Measurements from ENCODE around the gene FGD2.
"Not testable (repeated sequence)": the region's sequence is repeated elsewhere in the genome, so short reads cannot be mapped to it uniquely, and the experiment has no call there.

The FGD2 gene

GRCh38 chr6:37042150-37042549 lies 36.7 kb downstream of the FGD2 start:
- no peak for TF ChIP-seq POLR2A (IDR thresholded peaks at IDR 0.05; ENCODE audit: low read depth, low read length)
- no peak for DNase-seq (ENCODE audit: insufficient read length, low spot score)
- FAIRE-seq: no peak

GRCh38 chr6:37043091-37043490 lies 37.6 kb downstream of the FGD2 start:
- FAIRE-seq; DNase-seq (ENCODE audit: insufficient read length, low spot score): not testable (repeated sequence)

DNA sequence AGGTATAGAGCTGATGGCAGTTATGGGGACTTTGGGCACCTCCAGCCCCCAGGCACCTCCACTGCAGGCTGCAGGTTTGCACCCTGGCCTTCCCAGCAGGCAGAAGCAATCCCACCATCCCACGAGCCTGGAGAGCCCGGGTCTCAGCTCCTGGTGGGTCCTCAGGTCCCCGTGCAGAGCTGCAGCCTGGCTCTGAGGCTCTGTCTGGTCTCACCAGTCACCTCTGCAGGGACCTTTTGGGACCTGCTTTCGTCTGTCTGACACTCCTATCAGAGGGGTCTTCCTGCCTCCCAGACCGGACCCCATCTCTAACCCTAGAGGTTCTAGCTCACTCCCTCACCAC lies 41.9 kb downstream of the FGD2 start:
- no peak for TF ChIP-seq POLR2A (IDR thresholded peaks at IDR 0.05; ENCODE audit: low read depth, low read length)
- FAIRE-seq (no peak), DNase-seq (ENCODE audit: insufficient read length, low spot score) (no peak)

GRCh38 chr6:37047689-37048402 lies 42.4 kb downstream of the FGD2 start:
- DNase-seq (ENCODE audit: insufficient read length, low spot score) (no peak), FAIRE-seq (no peak)
- TF ChIP-seq POLR2A (IDR thresholded peaks at IDR 0.05; ENCODE audit: low read depth, low read length): no peak

DNA sequence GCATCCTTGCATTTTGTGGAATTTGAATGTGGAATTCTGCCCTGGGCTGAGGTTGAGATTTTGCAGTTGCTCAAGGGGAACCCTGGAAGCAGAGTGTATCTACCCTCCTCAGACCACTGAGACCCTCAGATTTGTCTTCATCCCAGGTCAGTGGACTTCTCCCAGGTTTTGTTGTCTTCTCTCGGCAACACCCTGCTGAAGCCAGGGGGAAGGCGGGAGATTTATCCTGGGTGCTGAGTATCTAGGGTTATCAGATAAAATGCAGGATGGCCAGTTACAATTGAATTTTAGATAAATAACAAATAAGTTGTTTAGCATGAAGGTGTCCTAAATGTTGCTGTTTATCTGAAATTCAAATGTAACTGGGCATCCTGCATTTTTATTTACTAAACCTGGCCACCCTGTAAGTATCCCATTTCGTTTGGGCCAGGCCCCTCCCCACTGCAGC lies 43.0 kb downstream of the FGD2 start:
- no peak for TF ChIP-seq POLR2A (IDR thresholded peaks at IDR 0.05; ENCODE audit: low read depth, low read length)
- FAIRE-seq (no peak), DNase-seq (ENCODE audit: insufficient read length, low spot score) (no peak)

GRCh38 chr6:37048851-37049757 lies 43.6 kb downstream of the FGD2 start:
- FAIRE-seq (peak; percentile 66), DNase-seq (ENCODE audit: insufficient read length, low spot score) (peak; percentile 59)
- TF ChIP-seq POLR2A (IDR thresholded peaks at IDR 0.05; ENCODE audit: low read depth, low read length): no peak

GRCh38 chr6:37049758-37050044 lies 44.2 kb downstream of the FGD2 start:
- no peak for DNase-seq (ENCODE audit: insufficient read length, low spot score)
- no peak for FAIRE-seq
- no peak for TF ChIP-seq POLR2A (IDR thresholded peaks at IDR 0.05; ENCODE audit: low read depth, low read length)

DNA sequence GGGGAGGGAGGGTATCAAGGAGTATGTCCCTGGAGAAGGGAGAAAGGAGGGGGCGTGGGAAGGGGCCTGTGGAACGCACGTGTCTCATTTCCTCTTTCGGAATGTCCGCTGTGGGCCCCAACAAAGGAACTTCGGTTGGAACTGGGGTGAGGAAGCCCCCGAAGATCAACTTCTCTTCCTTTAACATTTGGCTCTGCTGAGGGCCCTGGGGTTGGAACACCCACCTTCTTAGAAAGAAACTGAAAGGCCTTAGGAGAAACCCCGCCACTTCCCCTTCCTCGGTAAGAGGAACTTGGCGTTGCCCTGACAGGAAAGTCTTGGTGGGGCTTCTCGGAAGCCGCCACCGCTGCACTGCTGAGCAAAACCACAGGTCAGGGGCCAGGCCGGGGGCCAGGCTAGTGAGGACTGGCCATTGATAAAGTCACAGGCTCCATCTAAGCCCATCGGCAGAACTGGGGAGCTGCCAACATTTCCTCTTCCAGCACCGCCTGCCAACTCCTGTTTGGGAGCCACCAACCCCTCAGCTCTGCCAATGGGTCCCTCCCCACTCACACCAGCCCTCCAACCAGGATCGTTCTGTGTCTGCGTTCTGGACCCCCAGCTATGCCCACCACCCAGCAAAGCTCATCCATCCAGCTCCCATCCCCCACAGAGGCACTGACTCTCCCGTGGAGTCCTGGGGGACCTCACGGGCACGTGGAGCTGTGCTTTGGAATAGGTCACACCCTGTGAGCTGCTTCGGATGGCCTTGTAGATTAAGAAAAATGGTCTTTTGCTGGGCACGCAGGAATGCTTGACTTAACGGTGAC lies 44.8 kb downstream of the FGD2 start:
- no peak for TF ChIP-seq POLR2A (IDR thresholded peaks at IDR 0.05; ENCODE audit: low read depth, low read length)
- DNase-seq (ENCODE audit: insufficient read length, low spot score) (no peak), FAIRE-seq (no peak)

DNA sequence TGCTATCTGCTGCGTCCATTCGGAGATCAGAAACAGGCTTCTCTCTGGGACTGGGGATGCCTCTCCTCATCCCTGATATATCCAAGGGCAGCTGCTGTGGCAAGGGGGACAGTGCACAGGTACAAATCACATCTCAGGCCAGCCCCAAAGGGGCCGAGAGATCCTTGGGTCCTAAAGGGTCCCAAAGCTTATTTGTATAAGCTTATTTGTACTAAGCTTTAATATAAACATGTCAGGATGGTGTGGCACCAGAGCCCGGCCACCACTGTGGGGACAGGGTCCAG lies 45.3 kb downstream of the FGD2 start:
- TF ChIP-seq POLR2A (IDR thresholded peaks at IDR 0.05; ENCODE audit: low read depth, low read length): no peak
- FAIRE-seq (no peak), DNase-seq (ENCODE audit: insufficient read length, low spot score) (no peak)

- no peak for DNase-seq (ENCODE audit: insufficient read length, low spot score)
- no peak for FAIRE-seq
- TF ChIP-seq POLR2A (IDR thresholded peaks at IDR 0.05; ENCODE audit: low read depth, low read length): no peak
Measured at GRCh38 chr6:37051138-37052026, 45.9 kb downstream of the FGD2 start.

GRCh38 chr6:37052027-37052628 lies 46.7 kb downstream of the FGD2 start:
- no peak for TF ChIP-seq POLR2A (IDR thresholded peaks at IDR 0.05; ENCODE audit: low read depth, low read length)
- no peak for DNase-seq (ENCODE audit: insufficient read length, low spot score)
- no peak for FAIRE-seq

DNA sequence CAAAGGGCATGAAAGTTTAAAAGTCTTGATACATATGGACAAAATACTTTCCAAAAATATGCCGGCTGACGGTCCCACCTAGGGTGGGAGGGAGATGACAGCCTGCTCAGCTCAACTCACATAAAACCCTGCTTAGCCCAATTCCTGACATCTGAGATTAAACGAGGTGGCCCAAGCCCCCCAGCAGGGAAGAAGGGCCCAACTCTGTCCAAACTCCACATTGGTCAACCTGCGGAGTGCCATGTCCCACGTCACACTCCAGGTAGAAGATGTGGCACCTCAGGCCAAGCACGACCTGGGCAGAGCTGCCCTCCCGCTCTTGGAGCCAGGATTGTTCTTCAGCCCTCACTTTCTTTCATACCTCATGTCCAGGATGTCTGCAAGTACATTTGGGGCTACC lies 48.2 kb downstream of the FGD2 start:
- DNase-seq (ENCODE audit: insufficient read length, low spot score) (no peak), FAIRE-seq (no peak)
- no peak for TF ChIP-seq POLR2A (IDR thresholded peaks at IDR 0.05; ENCODE audit: low read depth, low read length)

DNA sequence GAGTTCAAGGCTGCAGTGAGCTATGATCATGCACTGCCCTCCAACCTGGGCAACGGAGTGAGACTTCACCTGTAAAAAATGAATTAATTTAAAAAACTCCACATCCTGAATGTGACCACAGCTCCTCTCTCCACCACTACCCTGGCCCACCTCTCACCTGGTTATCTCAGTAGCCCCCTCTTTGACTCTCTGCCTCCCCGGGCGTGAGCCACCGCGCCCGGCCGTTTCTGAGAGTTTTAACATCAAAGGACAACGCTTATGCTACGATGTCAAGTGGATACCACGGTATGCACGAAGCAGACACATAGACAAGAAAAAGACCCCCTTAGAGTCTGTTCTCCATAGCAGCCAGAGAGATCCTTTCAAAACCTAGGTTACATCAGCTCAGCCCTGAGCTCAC lies 48.7 kb downstream of the FGD2 start:
- no peak for FAIRE-seq
- TF ChIP-seq POLR2A (IDR thresholded peaks at IDR 0.05; ENCODE audit: low read depth, low read length): no peak
- DNase-seq (ENCODE audit: insufficient read length, low spot score): no peak
